ENCODE data around the gene COL1A1. TPM values are rescaled to one million over a fixed set of nuclear protein-coding genes. Genes with fewer than 3 reads are reported as not detected.
A peak's percentile ranks its signal among the peaks of the same experiment; 100 is the strongest.

The COL1A1 gene
- polyA plus RNA-seq, 3 donors: not detected

DNA sequence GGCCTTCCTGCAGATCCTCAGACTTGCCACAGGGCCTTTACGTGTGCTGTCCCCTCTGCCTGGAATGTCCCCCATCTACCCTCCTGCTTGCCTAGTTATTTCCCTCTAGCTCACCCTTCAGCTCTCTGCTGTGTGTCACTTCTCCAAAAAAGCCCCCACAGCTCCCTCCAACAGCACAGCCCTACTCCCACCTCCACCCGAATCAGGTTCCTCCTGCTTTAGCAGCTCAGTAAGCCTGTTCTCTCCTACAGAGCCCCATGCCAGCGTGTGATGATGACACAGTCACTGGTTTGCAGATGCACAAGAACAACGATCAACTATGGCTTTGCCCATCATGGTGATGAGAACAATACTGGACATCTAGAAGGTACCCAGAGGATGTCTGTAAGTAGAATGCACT lies 64.4 kb downstream of the COL1A1 start:
- Mint-ChIP-seq H3K27me3 (ENCODE audit: low read depth in 3 of 3) (peaks cover 2 to 7% (median 7%) of the 10 kb centered on the region in 3 donors), H3K9me3 (peaks cover 0 to 5% (median 1%) of the 10 kb centered on the region in 7 donors), H3K27ac (peak overlapping the region in 1 of 7 donors; percentile 33), H3K4me3 (no peak overlapping the region), H3K4me1 (peaks cover 30% of the 10 kb centered on the region), H3K36me3 (peaks cover 80 to 89% of the 10 kb centered on the region in 2 donors)
- Histone ChIP-seq H3K36me3 (replicated peaks in 1 of 2; ENCODE audit: control insufficient read depth in 1 of 2, insufficient read depth in 2 of 2, low read length in 2 of 2) (peaks cover 82 to 92% of the 10 kb centered on the region in 2 donors), H3K27me3 (ENCODE audit: control insufficient read depth in 2 of 2, insufficient read depth in 2 of 2, low read length in 2 of 2) (no peaks in the 10 kb centered on the region), H3K4me2 (replicated peaks; ENCODE audit: extremely low read depth, low read length, poor library complexity, severe bottlenecking) (no peak overlapping the region), H3K27ac (ENCODE audit: low read depth in 1 of 2, low read length in 2 of 2) (no peak overlapping the region), H4K20me1 (ENCODE audit: insufficient read depth, low read length) (peaks cover 100% of the 10 kb centered on the region), H3K4me1 (ENCODE audit: control insufficient read depth in 1 of 2, insufficient read depth in 2 of 2, low read length in 2 of 2) (peaks cover 20 to 26% of the 10 kb centered on the region in 2 donors), H3K9me3 (replicated peaks in 1 of 2; ENCODE audit: control insufficient read depth in 1 of 2, insufficient read depth in 1 of 2, low read length in 2 of 2) (no peaks in the 10 kb centered on the region), H3K79me2 (ENCODE audit: insufficient read depth, low read length) (peaks cover 34% of the 10 kb centered on the region), H3K4me3 (replicated peaks in 1 of 3; ENCODE audit: low read depth in 2 of 3, low read length in 3 of 3) (no peak overlapping the region), H2AFZ (ENCODE audit: insufficient read depth, low read depth, low read length, poor library complexity, severe bottlenecking) (no peak overlapping the region), H3K9ac (ENCODE audit: insufficient read depth, low read length, poor library complexity, severe bottlenecking) (no peak overlapping the region)
- WGBS (ENCODE audit: insufficient coverage): 100% methylated on average over 3 of the region's 4 CpGs
- intact Hi-C loops (cut with micrococcal nuclease): no loop called here
- TF ChIP-seq, protein P1, sequence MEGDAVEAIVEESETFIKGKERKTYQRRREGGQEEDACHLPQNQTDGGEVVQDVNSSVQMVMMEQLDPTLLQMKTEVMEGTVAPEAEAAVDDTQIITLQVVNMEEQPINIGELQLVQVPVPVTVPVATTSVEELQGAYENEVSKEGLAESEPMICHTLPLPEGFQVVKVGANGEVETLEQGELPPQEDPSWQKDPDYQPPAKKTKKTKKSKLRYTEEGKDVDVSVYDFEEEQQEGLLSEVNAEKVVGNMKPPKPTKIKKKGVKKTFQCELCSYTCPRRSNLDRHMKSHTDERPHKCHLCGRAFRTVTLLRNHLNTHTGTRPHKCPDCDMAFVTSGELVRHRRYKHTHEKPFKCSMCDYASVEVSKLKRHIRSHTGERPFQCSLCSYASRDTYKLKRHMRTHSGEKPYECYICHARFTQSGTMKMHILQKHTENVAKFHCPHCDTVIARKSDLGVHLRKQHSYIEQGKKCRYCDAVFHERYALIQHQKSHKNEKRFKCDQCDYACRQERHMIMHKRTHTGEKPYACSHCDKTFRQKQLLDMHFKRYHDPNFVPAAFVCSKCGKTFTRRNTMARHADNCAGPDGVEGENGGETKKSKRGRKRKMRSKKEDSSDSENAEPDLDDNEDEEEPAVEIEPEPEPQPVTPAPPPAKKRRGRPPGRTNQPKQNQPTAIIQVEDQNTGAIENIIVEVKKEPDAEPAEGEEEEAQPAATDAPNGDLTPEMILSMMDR (IDR thresholded peaks at IDR 0.05): no peak
- DNase-seq: no peak

DNA sequence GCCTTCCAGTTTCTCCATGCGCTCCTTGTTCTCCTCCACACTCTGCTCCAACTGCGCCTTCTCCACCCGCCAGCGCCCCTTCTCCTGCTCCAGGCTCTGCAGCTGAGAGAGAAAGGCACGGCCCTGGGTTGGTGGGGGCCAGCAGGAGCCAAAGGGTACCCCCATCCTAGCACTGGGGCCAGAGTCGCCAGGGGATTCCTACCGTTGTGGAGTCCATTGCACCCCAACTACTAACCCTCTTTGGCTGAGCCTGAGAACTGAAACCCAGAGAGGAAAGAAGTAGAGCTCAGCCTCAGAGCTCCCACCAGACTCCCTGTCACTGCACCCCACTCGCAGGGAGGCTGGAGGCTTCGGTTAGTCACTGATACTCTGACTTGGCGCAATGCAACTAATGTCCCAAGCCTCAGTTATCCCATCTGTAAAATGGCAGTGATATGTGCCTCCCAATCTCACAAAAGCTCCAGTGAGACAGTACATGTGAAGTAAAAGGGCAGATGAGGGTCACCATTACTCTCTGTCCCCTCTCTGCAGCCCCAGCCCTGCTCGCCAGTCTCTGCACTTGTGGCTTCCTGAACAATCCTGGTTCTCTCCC lies 65.2 kb downstream of the COL1A1 start:
- peaks cover 75 to 84% of the 10 kb centered on the region in 2 donors for H3K36me3 ChIP-seq (replicated peaks in 1 of 2; ENCODE audit: control insufficient read depth in 1 of 2, insufficient read depth in 2 of 2, low read length in 2 of 2)
- H3K4me2 ChIP-seq (replicated peaks; ENCODE audit: extremely low read depth, low read length, poor library complexity, severe bottlenecking): no peak overlapping the region
- peaks cover 13 to 17% of the 10 kb centered on the region in 2 donors for H3K4me1 ChIP-seq (ENCODE audit: control insufficient read depth in 1 of 2, insufficient read depth in 2 of 2, low read length in 2 of 2)
- Mint-ChIP-seq H3K4me3 (no peak overlapping the region), H3K9me3 (peaks cover 0 to 5% (median 3%) of the 10 kb centered on the region in 7 donors), H3K36me3 (peaks cover 78 to 86% of the 10 kb centered on the region in 2 donors), H3K27ac (no peak overlapping the region), H3K27me3 (ENCODE audit: low read depth in 3 of 3) (peaks cover 10 to 16% (median 14%) of the 10 kb centered on the region in 3 donors), H3K4me1 (peaks cover 25% of the 10 kb centered on the region)
- 94% methylated on average over 7 of the region's 11 CpGs for WGBS (ENCODE audit: insufficient coverage)
- TF ChIP-seq, protein P1 (IDR thresholded peaks at IDR 0.05): no peak
- peaks cover 99% of the 10 kb centered on the region for H4K20me1 ChIP-seq (ENCODE audit: insufficient read depth, low read length)
- H3K27me3 ChIP-seq (ENCODE audit: control insufficient read depth in 2 of 2, insufficient read depth in 2 of 2, low read length in 2 of 2): peaks cover 0 to 5% of the 10 kb centered on the region in 2 donors
- H3K9me3 ChIP-seq (replicated peaks in 1 of 2; ENCODE audit: control insufficient read depth in 1 of 2, insufficient read depth in 1 of 2, low read length in 2 of 2): no peaks in the 10 kb centered on the region
- no peak overlapping the region for H2AFZ ChIP-seq (ENCODE audit: insufficient read depth, low read depth, low read length, poor library complexity, severe bottlenecking)
- no peak for DNase-seq
- H3K79me2 ChIP-seq (ENCODE audit: insufficient read depth, low read length): peaks cover 28% of the 10 kb centered on the region
- H3K27ac ChIP-seq (ENCODE audit: low read depth in 1 of 2, low read length in 2 of 2): no peak overlapping the region
- no peak overlapping the region for H3K4me3 ChIP-seq (replicated peaks in 1 of 3; ENCODE audit: low read depth in 2 of 3, low read length in 3 of 3)
- intact Hi-C loops (cut with micrococcal nuclease): no loop called here
- no peak overlapping the region for H3K9ac ChIP-seq (ENCODE audit: insufficient read depth, low read length, poor library complexity, severe bottlenecking)

Measured in CD14-positive monocyte (primary cell).